HG03139 (cell line): Measurements from ENCODE around the gene IBTK.

Experiments
- ATAC-seq: cut with Tn5 transposase; IDR thresholded peaks from one replicate; pipeline ENCODE4 v1.9.1; 2021; ENCODE audit not compliant: unreplicated experiment

IBTK gene

DNA sequence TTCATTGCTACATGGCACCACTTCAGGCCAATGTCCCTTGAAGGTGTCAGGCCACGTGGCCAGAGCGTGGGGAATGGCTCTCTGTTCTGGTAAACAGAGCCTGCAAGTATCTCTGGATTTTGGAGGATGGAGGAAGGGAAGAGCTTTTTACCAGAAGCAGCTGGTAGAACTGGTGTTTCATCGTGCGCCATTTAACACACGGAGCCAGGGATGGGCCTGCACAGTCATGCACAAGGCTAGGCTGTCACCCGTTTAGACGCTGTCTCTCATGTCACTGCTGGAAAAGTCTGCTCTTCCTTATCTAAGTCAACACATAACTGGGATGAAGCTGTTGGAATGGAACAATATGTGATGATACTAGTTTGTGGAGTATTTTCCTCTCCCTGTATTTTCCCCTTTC is 123.9 kb downstream of the IBTK start:
- ATAC-seq, result no peak
